Type B pancreatic cell (in vitro differentiated cells): ENCODE data around the gene ALOXE3. TPM values are rescaled to one million over a fixed set of nuclear protein-coding genes. Genes with fewer than 3 reads are reported as not detected.
A peak's percentile ranks its signal among the peaks of the same experiment; 100 is the strongest.

Source experiments
- DNase-seq: peaks from one replicate; pipeline ENCODE4 v3.0.0; 2021; ENCODE audit warnings: mixed read lengths; ENCODE audit not compliant: unreplicated experiment; ENCODE audit errors: extremely low spot score
- H3K27ac Mint-ChIP-seq: 2 replicates; pipeline ENCODE4 v1.8.0; 2021; ENCODE audit warnings: mild to moderate bottlenecking, mixed read lengths
- H3K27me3 Mint-ChIP-seq: 2 replicates; pipeline ENCODE4 v1.8.0; 2021; ENCODE audit warnings: mixed read lengths
- H3K36me3 Mint-ChIP-seq: 2 replicates; pipeline ENCODE4 v1.8.0; 2021; ENCODE audit warnings: mixed read lengths
- H3K4me1 Mint-ChIP-seq: one replicate; pipeline ENCODE4 v1.8.0; 2021; ENCODE audit warnings: mixed read lengths; ENCODE audit not compliant: unreplicated experiment
- H3K4me3 Mint-ChIP-seq: 2 replicates; pipeline ENCODE4 v1.8.0; 2021; ENCODE audit warnings: mild to moderate bottlenecking, mixed read lengths
- H3K9me3 Mint-ChIP-seq: 2 replicates; pipeline ENCODE4 v1.8.0; 2021; ENCODE audit warnings: mixed read lengths
- total RNA-seq: library from RNA; stranded (reverse); gene quantifications from 2 replicates; pipeline ENCODE4 v1.2.1, GENCODE V29; 2021; ENCODE audit warnings: low replicate concordance
- TF ChIP-seq, protein P1 (sequence below): fragments of 200-600 bp; sonication (generic); conservative IDR thresholded peaks from 2 replicates; pipeline ENCODE4 v1.5.0; 2021; ENCODE audit warnings: antibody characterized with exemption, mild to moderate bottlenecking

ALOXE3 gene
- total RNA-seq, 1 donor from 2014 or later: not detected

DNA sequence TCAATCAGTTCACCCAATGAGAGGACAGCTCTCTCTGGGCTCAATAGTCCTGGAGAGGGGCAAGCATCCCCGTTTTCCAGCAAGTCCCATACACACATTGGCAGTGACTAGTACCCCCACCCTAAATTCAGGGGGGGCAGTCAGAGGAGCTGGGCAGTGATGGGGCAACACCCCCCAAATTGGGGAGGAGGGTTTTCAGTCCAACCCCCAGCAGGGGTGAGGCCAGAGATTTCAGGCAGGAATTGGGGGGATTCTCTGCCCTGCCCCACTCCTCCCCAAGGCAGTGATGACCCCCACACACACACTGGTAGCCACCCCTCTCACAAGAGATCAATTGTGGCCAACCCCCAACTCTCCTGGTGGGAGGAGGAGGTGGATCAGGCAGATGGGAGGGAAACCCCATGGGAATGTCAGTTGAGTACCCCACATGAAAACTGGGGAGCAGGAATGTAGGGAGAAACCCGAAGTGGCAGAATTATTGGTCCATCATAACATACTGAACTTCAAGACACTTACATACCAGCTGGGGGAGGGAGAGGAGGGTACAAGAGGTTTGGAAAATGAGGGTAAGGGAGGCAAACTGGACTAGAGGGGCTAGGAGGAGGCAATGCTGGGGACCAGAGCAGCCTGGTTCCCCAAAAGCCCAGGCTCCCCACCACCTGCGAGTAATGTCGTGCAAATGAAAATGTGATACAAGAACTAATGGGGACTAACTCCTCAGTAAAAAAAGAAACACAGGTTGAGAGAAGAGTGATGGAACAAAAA is 41.3 kb upstream of the ALOXE3 start:
- no peak for DNase-seq
- peaks cover 16% of the 10 kb centered on the region for H3K4me1 Mint-ChIP-seq
- TF ChIP-seq, protein P1, sequence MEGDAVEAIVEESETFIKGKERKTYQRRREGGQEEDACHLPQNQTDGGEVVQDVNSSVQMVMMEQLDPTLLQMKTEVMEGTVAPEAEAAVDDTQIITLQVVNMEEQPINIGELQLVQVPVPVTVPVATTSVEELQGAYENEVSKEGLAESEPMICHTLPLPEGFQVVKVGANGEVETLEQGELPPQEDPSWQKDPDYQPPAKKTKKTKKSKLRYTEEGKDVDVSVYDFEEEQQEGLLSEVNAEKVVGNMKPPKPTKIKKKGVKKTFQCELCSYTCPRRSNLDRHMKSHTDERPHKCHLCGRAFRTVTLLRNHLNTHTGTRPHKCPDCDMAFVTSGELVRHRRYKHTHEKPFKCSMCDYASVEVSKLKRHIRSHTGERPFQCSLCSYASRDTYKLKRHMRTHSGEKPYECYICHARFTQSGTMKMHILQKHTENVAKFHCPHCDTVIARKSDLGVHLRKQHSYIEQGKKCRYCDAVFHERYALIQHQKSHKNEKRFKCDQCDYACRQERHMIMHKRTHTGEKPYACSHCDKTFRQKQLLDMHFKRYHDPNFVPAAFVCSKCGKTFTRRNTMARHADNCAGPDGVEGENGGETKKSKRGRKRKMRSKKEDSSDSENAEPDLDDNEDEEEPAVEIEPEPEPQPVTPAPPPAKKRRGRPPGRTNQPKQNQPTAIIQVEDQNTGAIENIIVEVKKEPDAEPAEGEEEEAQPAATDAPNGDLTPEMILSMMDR: no peak
- peak overlapping the region; percentile 93 for H3K27ac Mint-ChIP-seq
- H3K27me3 Mint-ChIP-seq: no peaks in the 10 kb centered on the region
- peaks cover 6% of the 10 kb centered on the region for H3K36me3 Mint-ChIP-seq
- no peaks in the 10 kb centered on the region for H3K9me3 Mint-ChIP-seq
- peak overlapping the region; percentile 68 for H3K4me3 Mint-ChIP-seq

DNA sequence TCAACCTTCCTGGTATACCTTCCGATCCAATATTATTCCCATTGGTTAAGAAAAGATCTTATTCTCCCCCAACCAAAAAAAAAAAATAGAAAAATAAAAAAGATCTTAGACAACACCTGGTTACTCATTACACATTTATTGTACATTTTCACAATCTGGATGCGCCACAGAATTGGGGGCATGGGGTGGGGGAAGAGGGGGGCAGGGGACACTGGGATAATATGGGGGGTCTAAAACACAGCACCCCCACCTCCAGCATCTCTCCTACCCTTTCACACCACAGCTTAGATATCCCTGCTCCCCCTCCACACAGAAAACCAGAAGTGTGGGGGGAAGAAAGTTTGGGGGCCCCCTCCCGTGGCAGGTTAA is 40.7 kb upstream of the ALOXE3 start:
- Mint-ChIP-seq H3K4me1 (peaks cover 15% of the 10 kb centered on the region), H3K4me3 (peak overlapping the region; percentile 80), H3K27ac (peak overlapping the region; percentile 93), H3K36me3 (peaks cover 6% of the 10 kb centered on the region), H3K9me3 (no peaks in the 10 kb centered on the region), H3K27me3 (no peaks in the 10 kb centered on the region)
- no peak for DNase-seq
- TF ChIP-seq, protein P1: no peak

DNA sequence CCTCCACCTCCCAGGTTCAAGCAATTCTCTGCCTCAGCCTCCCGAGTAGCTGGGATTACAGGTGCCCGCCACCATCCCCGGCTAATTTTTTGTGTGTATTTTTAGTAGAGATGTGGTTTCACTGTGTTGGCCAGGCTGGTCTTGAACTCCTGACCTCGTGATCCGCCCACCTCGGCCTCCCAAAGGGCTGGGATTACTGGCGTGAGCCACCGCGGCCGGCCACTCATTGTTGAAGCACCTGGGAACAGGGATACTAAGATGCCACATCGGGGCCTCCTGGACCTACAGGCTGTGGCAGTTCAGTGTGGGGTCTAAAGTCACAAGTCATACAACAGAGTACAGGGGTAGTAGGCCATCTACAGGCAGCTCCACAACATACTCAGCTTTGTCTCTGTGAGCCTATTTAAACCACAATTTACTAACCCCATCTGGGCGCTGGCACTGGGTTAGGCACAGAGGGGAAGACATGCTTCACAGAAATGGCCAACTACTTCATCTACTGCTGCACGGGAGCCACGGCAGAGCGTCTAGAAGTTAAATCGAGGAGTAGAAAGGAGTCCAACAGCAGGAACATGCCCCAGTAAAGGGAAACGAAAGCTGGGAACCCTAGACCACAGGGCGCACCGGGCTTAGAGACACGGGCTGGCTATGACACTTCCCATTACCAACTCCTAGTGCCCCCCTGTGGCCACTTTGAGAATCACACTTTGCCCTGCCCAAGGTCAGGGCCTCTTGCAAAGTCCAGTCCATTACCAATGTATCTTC is 40.1 kb upstream of the ALOXE3 start:
- Mint-ChIP-seq H3K4me1 (peaks cover 17% of the 10 kb centered on the region), H3K36me3 (peaks cover 6% of the 10 kb centered on the region), H3K4me3 (peak overlapping the region; percentile 80), H3K9me3 (no peaks in the 10 kb centered on the region), H3K27ac (peak overlapping the region; percentile 93), H3K27me3 (no peaks in the 10 kb centered on the region)
- TF ChIP-seq, protein P1: peak; percentile 91
- peak; percentile 90 for DNase-seq

DNA sequence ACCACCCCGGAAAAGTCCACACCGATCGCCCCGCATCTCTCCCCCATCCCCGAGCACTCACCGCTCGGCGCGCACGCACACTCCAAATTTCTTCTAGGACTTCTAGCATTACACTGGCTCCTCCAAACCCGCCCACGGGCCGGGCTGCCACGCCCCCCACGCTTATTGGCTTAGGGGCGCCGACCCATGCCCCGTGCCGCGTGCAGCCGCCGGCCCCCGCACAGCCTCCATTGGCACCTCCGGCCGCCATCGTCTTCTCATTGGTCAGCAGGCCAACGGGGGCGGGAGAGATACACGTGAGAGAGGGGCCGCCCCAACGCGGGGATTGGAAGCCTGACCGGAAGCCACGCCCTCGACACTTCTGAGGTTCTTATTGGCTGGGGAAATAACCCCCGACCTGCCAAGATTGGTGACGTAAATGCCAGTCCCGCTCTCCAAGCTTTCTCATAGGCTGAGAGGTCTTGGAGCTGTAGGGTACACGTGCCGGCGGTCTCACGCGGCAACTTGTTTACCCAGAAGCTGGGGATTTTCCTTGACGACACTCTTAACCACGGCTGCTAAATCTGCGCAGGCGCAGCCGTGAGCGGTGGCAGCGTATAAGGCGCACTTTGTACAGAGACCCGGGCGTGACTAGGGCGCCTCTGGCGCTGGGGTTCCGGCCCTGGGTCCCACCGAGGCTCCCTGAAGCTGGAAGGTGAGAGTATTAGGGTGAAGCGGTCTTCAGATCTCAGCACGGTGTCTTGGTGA is 38.1 kb upstream of the ALOXE3 start:
- Mint-ChIP-seq H3K4me1 (peaks cover 30% of the 10 kb centered on the region), H3K4me3 (no peak overlapping the region), H3K36me3 (peaks cover 6% of the 10 kb centered on the region), H3K27ac (no peak overlapping the region), H3K27me3 (peaks cover 4% of the 10 kb centered on the region), H3K9me3 (no peaks in the 10 kb centered on the region)
- DNase-seq: peak; percentile 99
- TF ChIP-seq, protein P1: no peak

DNA sequence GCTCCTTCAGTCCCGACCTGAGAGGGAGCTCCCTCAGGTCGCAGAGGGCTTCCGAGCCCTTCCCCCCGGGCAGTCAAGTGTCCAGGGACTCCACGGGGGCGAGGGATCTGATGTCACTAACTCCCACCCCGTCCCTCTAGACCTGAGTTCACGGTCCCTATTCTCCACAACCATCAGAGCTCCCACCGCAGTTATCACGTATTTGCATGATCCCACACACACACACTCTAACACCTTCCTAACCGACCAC is 37.6 kb upstream of the ALOXE3 start:
- Mint-ChIP-seq H3K27ac (no peak overlapping the region), H3K36me3 (peaks cover 6% of the 10 kb centered on the region), H3K9me3 (no peaks in the 10 kb centered on the region), H3K4me1 (peaks cover 30% of the 10 kb centered on the region), H3K4me3 (no peak overlapping the region), H3K27me3 (peaks cover 4% of the 10 kb centered on the region)
- TF ChIP-seq, protein P1: no peak
- DNase-seq: peak; percentile 68
